ENCODE results near the gene CAMTA1.

- TF ChIP-seq TCF4 (CRISPR knock-in tag; IDR thresholded peaks at IDR 0.05; ENCODE audit: borderline replicate concordance): no peak
- TF ChIP-seq CSRNP3 (CRISPR knock-in tag; IDR thresholded peaks at IDR 0.05): no peak
- TF ChIP-seq BACH2 (CRISPR knock-in tag; IDR thresholded peaks at IDR 0.05; ENCODE audit: borderline replicate concordance): no peak
- no peak for TF ChIP-seq ARNTL (CRISPR knock-in tag; IDR thresholded peaks at IDR 0.05; ENCODE audit: borderline replicate concordance, low read depth)
- no peak for TF ChIP-seq CREB5 (CRISPR knock-in tag; IDR thresholded peaks at IDR 0.05; ENCODE audit: low read depth)
- no peak for TF ChIP-seq GLIS3 (CRISPR knock-in tag; IDR thresholded peaks at IDR 0.05)
- TF ChIP-seq SNAI2 (CRISPR knock-in tag; IDR thresholded peaks at IDR 0.05): no peak
- TF ChIP-seq ZFP30 (CRISPR knock-in tag; IDR thresholded peaks at IDR 0.05): no peak
- TF ChIP-seq ZNF70 (CRISPR knock-in tag; IDR thresholded peaks at IDR 0.05): no peak
- TF ChIP-seq PPARA (CRISPR knock-in tag; IDR thresholded peaks at IDR 0.05; ENCODE audit: borderline replicate concordance): no peak
- TF ChIP-seq CSDC2 (CRISPR knock-in tag; IDR thresholded peaks at IDR 0.05): no peak
Observed at GRCh38 chr1:7473223-7474142, 688.2 kb downstream of the CAMTA1 start.
